Measurements from ENCODE around the gene EEIG2.

The EEIG2 gene

DNA sequence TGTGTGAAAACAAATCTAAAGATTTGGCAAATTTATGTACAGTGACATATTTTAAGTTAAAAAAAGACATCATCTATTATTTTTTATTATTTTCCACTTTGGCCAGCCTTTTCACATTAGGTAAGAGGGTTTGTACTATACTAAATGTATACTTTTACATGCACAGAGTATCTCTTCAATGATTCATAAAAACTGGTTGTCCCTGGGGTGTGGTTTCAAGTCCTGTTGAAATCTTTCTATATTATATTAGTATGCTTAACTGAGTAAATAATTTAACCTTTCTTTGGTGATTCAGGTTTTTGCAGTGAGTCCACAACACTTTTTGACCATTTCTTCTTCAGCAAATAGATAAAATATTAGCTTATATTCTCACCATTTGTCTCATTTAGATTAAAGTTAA is 45.7 kb downstream of the EEIG2 start:
- no peak for ATAC-seq (ENCODE audit: low read depth)
- no peak overlapping the region for H3K27ac Mint-ChIP-seq
- DNase-seq (ENCODE audit: low spot score in 2 of 2): no peak
- no peaks in the 10 kb centered on the region for H3K27me3 Mint-ChIP-seq
- no peaks in the 10 kb centered on the region for H3K9me3 Mint-ChIP-seq
- H3K4me3 Mint-ChIP-seq: no peak overlapping the region
- peaks cover 25% of the 10 kb centered on the region for H3K36me3 Mint-ChIP-seq
- peaks cover 3% of the 10 kb centered on the region for H3K4me1 Mint-ChIP-seq

DNA sequence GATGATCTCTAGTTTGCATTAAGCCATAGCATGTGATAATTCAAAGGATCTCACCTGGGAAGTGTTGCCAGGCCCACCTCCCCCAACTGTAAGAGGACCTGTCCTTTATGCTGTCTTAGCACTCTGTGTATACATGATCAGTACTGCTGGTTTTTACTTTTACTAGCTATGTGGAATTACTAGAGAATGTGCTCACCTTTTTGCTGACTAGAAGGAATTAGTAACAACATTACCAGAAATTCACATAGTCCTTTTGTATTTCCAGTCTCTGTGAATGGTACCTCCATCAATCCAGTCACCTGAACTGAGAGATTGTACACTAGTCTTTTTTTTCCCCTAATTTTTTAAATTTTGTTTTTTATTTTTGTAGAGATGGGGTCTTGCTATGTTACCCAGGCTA is 46.6 kb downstream of the EEIG2 start:
- no peak for DNase-seq (ENCODE audit: low spot score in 2 of 2)
- no peaks in the 10 kb centered on the region for H3K27me3 Mint-ChIP-seq
- no peak overlapping the region for H3K4me3 Mint-ChIP-seq
- no peaks in the 10 kb centered on the region for H3K9me3 Mint-ChIP-seq
- H3K36me3 Mint-ChIP-seq: peaks cover 28% of the 10 kb centered on the region
- H3K4me1 Mint-ChIP-seq: peaks cover 3% of the 10 kb centered on the region
- H3K27ac Mint-ChIP-seq: no peak overlapping the region
- no peak for ATAC-seq (ENCODE audit: low read depth)

- no peak for DNase-seq (ENCODE audit: low spot score in 2 of 2)
- no peaks in the 10 kb centered on the region for H3K9me3 Mint-ChIP-seq
These were observed 49.7 kb downstream of the EEIG2 start for GRCh38 chr1:108609483-108610049.

More at GRCh38 chr1:108609483-108610049, 49.7 kb downstream of the EEIG2 start:
- Mint-ChIP-seq H3K4me3 (no peak overlapping the region), H3K36me3 (peaks cover 24% of the 10 kb centered on the region), H3K27me3 (no peaks in the 10 kb centered on the region), H3K27ac (no peak overlapping the region), H3K4me1 (peaks cover 3% of the 10 kb centered on the region)
- no peak for ATAC-seq (ENCODE audit: low read depth)
